Mucosa of descending colon (tissue), 3 donors: ENCODE data around the gene TRANK1. TPM values are rescaled to one million over a fixed set of nuclear protein-coding genes. Genes with fewer than 3 reads are reported as not detected.
"Not testable (repeated sequence)": the region's sequence is repeated elsewhere in the genome, so short reads cannot be mapped to it uniquely, and the experiment has no call there.

Experiments
- ATAC-seq: fragments of 200-7000 bp; cut with Tn5 transposase; one replicate; pipeline ENCODE4 v1.9.1; 2020; ENCODE audit warnings: mild to moderate bottlenecking, moderate library complexity
- DNase-seq, 3 donors: peaks; one replicate each; pipeline ENCODE4 v3.0.0-alpha.2; 2020
- H3K36me3 ChIP-seq: fragments of 200-600 bp; one replicate; pipeline ENCODE4 v1.8.0; 2021; ENCODE audit warnings: low read depth, mild to moderate bottlenecking
- H3K4me1 ChIP-seq: fragments of 200-600 bp; one replicate; pipeline ENCODE4 v1.8.0; 2021; ENCODE audit warnings: low read depth, mild to moderate bottlenecking
- H3K4me3 ChIP-seq: fragments of 200-600 bp; one replicate; pipeline ENCODE4 v1.8.0; 2021; ENCODE audit warnings: mild to moderate bottlenecking
- H3K9me3 ChIP-seq: fragments of 200-600 bp; one replicate; pipeline ENCODE4 v1.8.0; 2021; ENCODE audit warnings: mild to moderate bottlenecking
- intact Hi-C, 2 donors: fragments of 100-400 bp; cut with DNase I in 1 of 2; cut with micrococcal nuclease in 1 of 2; formaldehyde crosslinking; loops; one replicate each; pipeline versions ENCODE4 v1.11.0 to v1.11.1; 2022; cut with DNase I, micrococcal nuclease
- total RNA-seq, 3 donors: library from RNA; stranded (reverse); fragmentation: NEBNext Ultra II Directional in 2 of 3; extraction: Animal tissue kit (Norgen Biotek cat#: 25700) in 2 of 3; gene quantifications; one replicate each; pipeline versions ENCODE4 v1.2.1 to v1.2.4, GENCODE V29; 2021 to 2023
- TF ChIP-seq, protein P1 (sequence below): fragments of 200-600 bp; IDR thresholded peaks from one replicate; pipeline ENCODE4 v1.8.0; 2022; ENCODE audit warnings: antibody characterized with exemption, mild to moderate bottlenecking
- donor health status: DM: no; HTN: no; CAD: no; lungs with moderate emphysema.
- donor health status: DM: no; HTN: no; CAD: no.
- donor health status: DM: no; HTN: yes; CAD: no.

TRANK1 gene
- total RNA-seq, 3 donors from 2014 or later: 78.6 to 163 (median 97.3) TPM

GRCh38 chr3:36891701-36892160 is 53.1 kb downstream of the TRANK1 start:
- ATAC-seq: peak; percentile 34
- intact Hi-C loops: no loop called here
- Histone ChIP-seq H3K9me3 (no peaks in the 10 kb centered on the region), H3K4me3 (no peak overlapping the region), H3K4me1 (no peaks in the 10 kb centered on the region), H3K36me3 (peaks cover 4% of the 10 kb centered on the region)
- TF ChIP-seq, protein P1, sequence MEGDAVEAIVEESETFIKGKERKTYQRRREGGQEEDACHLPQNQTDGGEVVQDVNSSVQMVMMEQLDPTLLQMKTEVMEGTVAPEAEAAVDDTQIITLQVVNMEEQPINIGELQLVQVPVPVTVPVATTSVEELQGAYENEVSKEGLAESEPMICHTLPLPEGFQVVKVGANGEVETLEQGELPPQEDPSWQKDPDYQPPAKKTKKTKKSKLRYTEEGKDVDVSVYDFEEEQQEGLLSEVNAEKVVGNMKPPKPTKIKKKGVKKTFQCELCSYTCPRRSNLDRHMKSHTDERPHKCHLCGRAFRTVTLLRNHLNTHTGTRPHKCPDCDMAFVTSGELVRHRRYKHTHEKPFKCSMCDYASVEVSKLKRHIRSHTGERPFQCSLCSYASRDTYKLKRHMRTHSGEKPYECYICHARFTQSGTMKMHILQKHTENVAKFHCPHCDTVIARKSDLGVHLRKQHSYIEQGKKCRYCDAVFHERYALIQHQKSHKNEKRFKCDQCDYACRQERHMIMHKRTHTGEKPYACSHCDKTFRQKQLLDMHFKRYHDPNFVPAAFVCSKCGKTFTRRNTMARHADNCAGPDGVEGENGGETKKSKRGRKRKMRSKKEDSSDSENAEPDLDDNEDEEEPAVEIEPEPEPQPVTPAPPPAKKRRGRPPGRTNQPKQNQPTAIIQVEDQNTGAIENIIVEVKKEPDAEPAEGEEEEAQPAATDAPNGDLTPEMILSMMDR: no peak
- no peak for DNase-seq

DNA sequence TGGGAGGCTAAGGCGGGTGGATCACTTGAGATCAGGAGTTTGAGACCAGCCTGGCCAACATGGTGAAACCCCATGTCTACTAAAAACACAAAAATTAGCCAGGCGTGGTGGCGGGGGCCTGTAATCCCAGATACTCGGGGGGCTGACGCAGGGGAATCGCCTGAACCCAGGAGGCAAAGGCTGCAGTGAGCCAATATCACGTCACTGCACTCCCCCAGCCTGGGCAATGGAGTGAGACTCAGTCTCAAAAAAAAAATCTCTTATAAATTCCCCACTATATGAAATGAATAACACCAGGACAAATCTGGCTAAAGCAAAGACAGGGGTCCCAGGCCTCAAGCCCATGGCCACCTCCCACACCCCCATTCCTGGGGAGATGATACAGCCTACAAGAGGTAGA is 53.8 kb downstream of the TRANK1 start:
- ATAC-seq, H3K4me3 ChIP-seq, intact Hi-C loops, H3K9me3 ChIP-seq, DNase-seq, H3K36me3 ChIP-seq, H3K4me1 ChIP-seq: not testable (repeated sequence)

- H3K4me3 ChIP-seq: no peak overlapping the region
- H3K9me3 ChIP-seq: no peaks in the 10 kb centered on the region
- no peaks in the 10 kb centered on the region for H3K4me1 ChIP-seq
- intact Hi-C loops: no loop called here
- TF ChIP-seq, protein P1: no peak
- DNase-seq: no peak
- H3K36me3 ChIP-seq: peaks cover 4% of the 10 kb centered on the region
- no peak for ATAC-seq
Observed at GRCh38 chr3:36890261-36890660, 54.6 kb downstream of the TRANK1 start.

GRCh38 chr3:36881735-36882134 is 63.1 kb downstream of the TRANK1 start:
- H3K36me3 ChIP-seq: no peaks in the 10 kb centered on the region
- no peak overlapping the region for H3K4me3 ChIP-seq
- no peaks in the 10 kb centered on the region for H3K9me3 ChIP-seq
- no peaks in the 10 kb centered on the region for H3K4me1 ChIP-seq
- no peak for ATAC-seq
- TF ChIP-seq, protein P1: no peak
- intact Hi-C loops: no loop called here
- no peak for DNase-seq

DNA sequence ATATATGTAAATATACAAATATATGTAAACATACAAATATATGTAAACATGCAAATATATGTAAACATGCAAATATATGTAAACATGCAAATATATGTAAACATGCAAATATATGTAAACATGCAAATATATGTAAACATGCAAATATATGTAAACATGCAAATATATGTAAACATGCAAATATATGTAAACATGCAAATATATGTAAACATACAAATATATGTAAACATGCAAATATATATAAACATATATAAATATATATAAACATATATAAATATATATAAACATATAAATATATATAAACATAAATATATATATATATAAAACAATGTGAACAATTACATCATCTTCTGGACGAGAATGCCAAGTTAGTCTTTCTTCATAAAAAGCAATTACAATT is 65.0 kb downstream of the TRANK1 start:
- H3K4me3 ChIP-seq, H3K9me3 ChIP-seq, intact Hi-C loops, H3K36me3 ChIP-seq, ATAC-seq, DNase-seq, H3K4me1 ChIP-seq: not testable (repeated sequence)

DNA sequence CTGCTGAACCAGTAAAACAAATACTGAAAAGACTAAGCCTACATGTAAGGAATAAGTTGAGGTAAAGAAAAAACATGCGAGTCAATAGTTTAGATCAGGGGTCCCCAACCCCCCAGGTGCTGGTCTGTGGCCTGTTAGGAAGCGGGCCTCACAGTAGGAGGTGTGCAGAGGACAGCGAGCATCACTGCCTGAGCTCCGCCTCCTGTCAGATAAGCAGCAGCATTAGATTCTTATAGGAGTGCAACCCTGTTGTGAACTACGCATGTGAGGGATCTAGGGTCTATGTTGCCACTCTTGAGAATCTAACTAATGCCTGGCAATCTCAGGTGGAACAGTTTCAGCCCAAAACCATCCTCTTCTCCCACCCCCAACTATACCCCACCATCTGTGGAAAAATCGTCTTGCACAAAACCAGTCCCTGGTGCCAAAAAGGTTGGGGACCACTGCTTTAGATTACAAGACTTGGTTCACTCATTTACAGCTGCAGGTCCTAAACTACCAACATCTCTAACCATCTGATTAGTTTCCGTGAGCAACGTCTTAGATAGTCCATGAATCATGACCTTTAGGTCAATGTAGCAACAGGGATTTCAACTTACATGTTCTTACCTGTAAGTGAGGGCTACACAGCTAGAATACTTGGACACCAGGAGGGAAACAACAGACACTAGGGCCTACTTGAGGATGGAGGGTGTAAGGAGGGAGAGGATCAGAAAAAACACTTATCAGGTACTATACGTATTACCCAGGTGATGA is 66.7 kb downstream of the TRANK1 start:
- TF ChIP-seq, protein P1: no peak
- no peaks in the 10 kb centered on the region for H3K9me3 ChIP-seq
- intact Hi-C loops: no loop called here
- H3K36me3 ChIP-seq: no peaks in the 10 kb centered on the region
- H3K4me1 ChIP-seq: no peaks in the 10 kb centered on the region
- no peak for DNase-seq
- no peak for ATAC-seq
- H3K4me3 ChIP-seq: no peak overlapping the region
